K562 (cell line): ENCODE measurements around the gene IL4I1. TPM values are rescaled to one million over a fixed set of nuclear protein-coding genes. Genes with fewer than 3 reads are reported as not detected.
A peak's percentile ranks its signal among the peaks of the same experiment; 100 is the strongest.

ENCODE experiments used
- ADNP ChIP-seq: fragments of 200-800 bp; sonication (Bioruptor generic); IDR thresholded peaks from 2 replicates; pipeline ENCODE4 v1.6.1; 2016; ENCODE audit warnings: missing genetic modification characterization, missing compliant biosample characterization
- ATF2 ChIP-seq: sonication (generic); formaldehyde crosslinking; IDR thresholded peaks from 2 replicates; pipeline ENCODE4 v1.8.1; 2022; ENCODE audit warnings: missing genetic modification reagents
- CBX8 ChIP-seq: fragments of 200-600 bp; sonication (generic); IDR thresholded peaks from 2 replicates; pipeline ENCODE4 v1.6.1; 2012; ENCODE audit warnings: borderline replicate concordance, mixed run types, low read depth, mild to moderate bottlenecking, moderate library complexity, mixed read lengths, low read length, control low read depth, inconsistent platforms; ENCODE audit not compliant: poor library complexity, severe bottlenecking; ENCODE audit errors: extremely low read depth
- FOSL1 ChIP-seq: fragments of 200-800 bp; sonication (Bioruptor generic); conservative IDR thresholded peaks from 2 replicates; pipeline ENCODE4 v1.6.1; 2016; ENCODE audit warnings: missing genetic modification characterization, missing compliant biosample characterization
- KDM4B ChIP-seq, 2 experiments: fragments of 450-650 bp in 1 of 2; sonication (generic) in 1 of 2; IDR thresholded peaks; 2 replicates each; pipeline ENCODE4 v1.6.1; 2016 to 2017; ENCODE audit warnings: borderline replicate concordance in 2 of 2, antibody characterized with exemption in 1 of 2, low read depth in 1 of 2, mild to moderate bottlenecking in 1 of 2
- L3MBTL2 ChIP-seq: fragments of 450-650 bp; IDR thresholded peaks from 2 replicates; pipeline ENCODE4 v1.6.1; 2016; ENCODE audit warnings: mild to moderate bottlenecking, moderate library complexity
- SP1 ChIP-seq: sonication (generic); formaldehyde crosslinking; IDR thresholded peaks from 2 replicates; pipeline ENCODE4 v1.8.1; 2022; ENCODE audit warnings: mild to moderate bottlenecking, missing genetic modification reagents
- YY1 ChIP-seq, 3 experiments: IDR thresholded peaks; 2 replicates each; pipeline ENCODE4 v1.6.1; 2011; ENCODE audit warnings: low read length in 2 of 3, mild to moderate bottlenecking in 2 of 3, moderate library complexity in 2 of 3, borderline replicate concordance in 1 of 3, control low read depth in 1 of 3, low read depth in 1 of 3; ENCODE audit not compliant: insufficient read depth in 3 of 3, insufficient replicate concordance in 2 of 3, control insufficient read depth in 1 of 3, insufficient read length in 1 of 3; ENCODE audit errors: extremely low read depth in 1 of 3
- ZFP36 ChIP-seq: fragments of 150-350 bp; IDR thresholded peaks from 2 replicates; pipeline ENCODE4 v1.6.1; 2018; ENCODE audit warnings: low read length, low read depth; ENCODE audit not compliant: partially characterized antibody
- polyA plus RNA-seq, 8 experiments: library from polyadenylated mRNA; depleted of rRNA in 4 of 8; stranded (reverse) in 5 of 8; unstranded in 3 of 8; fragments of >200 nt; fragmentation: Nextera tagmentation in 2 of 8; fragmentation: Illumina TruSeq in 1 of 8; extraction: Ambion mirVana in 2 of 8; extraction: Trizol in 1 of 8; gene quantifications; 2 replicates each; pipeline versions ENCODE4 v1.2.1 to v1.2.3, GENCODE V29; 2011 to 2014; ENCODE audit warnings: inconsistent platforms in 1 of 8, missing spikeins in 1 of 8
- total RNA-seq, 7 experiments: library from RNA; depleted of rRNA in 6 of 7; stranded (reverse); fragments of >200 nt in 6 of 7; fragmentation: Illumina TruSeq in 2 of 7; extraction: Trizol in 2 of 7; gene quantifications; 2 replicates each; pipeline versions ENCODE4 v1.2.1 to v1.2.3, GENCODE V29; 2011 to 2021; ENCODE audit warnings: low replicate concordance in 1 of 7
- TF ChIP-seq, protein P1 (sequence below): fragments of 450-650 bp; IDR thresholded peaks from 2 replicates; pipeline ENCODE4 v1.6.1; 2017; ENCODE audit warnings: antibody characterized with exemption
- TF ChIP-seq, protein P2 (sequence below), 2 experiments: fragments of 450-650 bp; IDR thresholded peaks; 2 replicates each; pipeline ENCODE4 v1.6.1; 2018; ENCODE audit warnings: mild to moderate bottlenecking in 2 of 2, low read depth in 1 of 2; ENCODE audit not compliant: partially characterized antibody in 2 of 2
- TF ChIP-seq, protein P3 (sequence below): fragments of 250-450 bp; sonication (Bioruptor Pico); IDR thresholded peaks from 2 replicates; pipeline ENCODE4 v1.4.0; 2020

Gene IL4I1
- total and polyA plus RNA-seq, 9 of the 15 experiments (the other 6 are each of a cell fraction or from before 2014, with no cell fraction given), result 0.06 to 0.95 (median 0.43) TPM; not detected in 2

DNA sequence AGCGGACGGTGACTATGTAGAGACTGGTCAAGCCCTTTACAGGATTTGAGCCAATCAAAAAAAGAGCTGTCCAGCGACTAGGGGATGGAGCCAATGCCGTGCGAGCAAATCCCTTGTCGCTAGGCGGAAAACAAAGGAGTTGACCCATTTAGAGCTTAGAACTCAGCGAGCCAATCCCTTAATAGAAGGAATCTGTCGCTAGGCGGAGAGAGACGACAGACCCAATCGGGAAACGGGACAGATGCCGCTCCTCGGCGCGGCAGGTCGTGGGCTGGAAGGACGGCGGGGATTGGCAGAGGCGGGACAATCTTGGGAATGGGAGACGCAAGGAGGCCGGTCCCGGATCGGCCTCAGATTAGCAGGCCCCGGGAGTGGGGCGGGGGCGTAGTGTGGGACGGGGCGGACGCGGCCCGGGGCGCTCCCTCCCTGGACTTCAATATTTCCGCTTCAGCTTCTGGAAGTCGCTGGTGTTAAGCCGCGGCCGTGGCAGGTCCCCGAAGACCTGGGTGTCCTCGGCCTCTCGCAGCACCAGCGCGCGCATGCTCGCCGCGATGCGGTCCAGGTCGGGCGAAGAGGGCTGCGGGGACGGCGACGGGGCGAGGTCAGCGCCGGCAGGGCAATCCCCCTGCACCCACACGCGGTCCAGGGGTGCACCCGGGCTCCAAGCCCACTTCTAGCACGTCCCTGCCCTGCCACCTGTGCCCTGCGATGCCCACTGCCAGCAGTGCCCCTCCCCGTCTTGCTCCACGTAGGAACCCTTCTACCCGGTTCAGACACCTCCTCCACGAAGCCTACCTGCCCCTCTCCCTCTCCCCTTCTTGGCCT, 27.0 kb downstream of the IL4I1 start (continued):
- TF ChIP-seq SP1 (CRISPR knock-in tag) (peak; percentile 77), L3MBTL2 (peak; percentile 87), KDM4B (IDR thresholded peaks at IDR 0.05; ENCODE audit: borderline replicate concordance in 2 of 2, low read depth in 1 of 2) (no peak), ADNP (tag) (no peak), ATF2 (no peak), YY1 (IDR thresholded peaks at IDR 0.05; ENCODE audit: borderline replicate concordance in 1 of 3, control insufficient read depth in 1 of 3, extremely low read depth in 1 of 3, insufficient read depth in 3 of 3, insufficient read length in 1 of 3, insufficient replicate concordance in 2 of 3, low read depth in 1 of 3, low read length in 2 of 3) (peak in 2 of 3 experiments; percentile 26 to 47), FOSL1 (tag) (no peak), ZFP36 (peak; percentile 96), CBX8 (no peak)
- TF ChIP-seq, protein P1, sequence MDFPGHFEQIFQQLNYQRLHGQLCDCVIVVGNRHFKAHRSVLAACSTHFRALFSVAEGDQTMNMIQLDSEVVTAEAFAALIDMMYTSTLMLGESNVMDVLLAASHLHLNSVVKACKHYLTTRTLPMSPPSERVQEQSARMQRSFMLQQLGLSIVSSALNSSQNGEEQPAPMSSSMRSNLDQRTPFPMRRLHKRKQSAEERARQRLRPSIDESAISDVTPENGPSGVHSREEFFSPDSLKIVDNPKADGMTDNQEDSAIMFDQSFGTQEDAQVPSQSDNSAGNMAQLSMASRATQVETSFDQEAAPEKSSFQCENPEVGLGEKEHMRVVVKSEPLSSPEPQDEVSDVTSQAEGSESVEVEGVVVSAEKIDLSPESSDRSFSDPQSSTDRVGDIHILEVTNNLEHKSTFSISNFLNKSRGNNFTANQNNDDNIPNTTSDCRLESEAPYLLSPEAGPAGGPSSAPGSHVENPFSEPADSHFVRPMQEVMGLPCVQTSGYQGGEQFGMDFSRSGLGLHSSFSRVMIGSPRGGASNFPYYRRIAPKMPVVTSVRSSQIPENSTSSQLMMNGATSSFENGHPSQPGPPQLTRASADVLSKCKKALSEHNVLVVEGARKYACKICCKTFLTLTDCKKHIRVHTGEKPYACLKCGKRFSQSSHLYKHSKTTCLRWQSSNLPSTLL, result peak; percentile 92
- TF ChIP-seq, protein P2, sequence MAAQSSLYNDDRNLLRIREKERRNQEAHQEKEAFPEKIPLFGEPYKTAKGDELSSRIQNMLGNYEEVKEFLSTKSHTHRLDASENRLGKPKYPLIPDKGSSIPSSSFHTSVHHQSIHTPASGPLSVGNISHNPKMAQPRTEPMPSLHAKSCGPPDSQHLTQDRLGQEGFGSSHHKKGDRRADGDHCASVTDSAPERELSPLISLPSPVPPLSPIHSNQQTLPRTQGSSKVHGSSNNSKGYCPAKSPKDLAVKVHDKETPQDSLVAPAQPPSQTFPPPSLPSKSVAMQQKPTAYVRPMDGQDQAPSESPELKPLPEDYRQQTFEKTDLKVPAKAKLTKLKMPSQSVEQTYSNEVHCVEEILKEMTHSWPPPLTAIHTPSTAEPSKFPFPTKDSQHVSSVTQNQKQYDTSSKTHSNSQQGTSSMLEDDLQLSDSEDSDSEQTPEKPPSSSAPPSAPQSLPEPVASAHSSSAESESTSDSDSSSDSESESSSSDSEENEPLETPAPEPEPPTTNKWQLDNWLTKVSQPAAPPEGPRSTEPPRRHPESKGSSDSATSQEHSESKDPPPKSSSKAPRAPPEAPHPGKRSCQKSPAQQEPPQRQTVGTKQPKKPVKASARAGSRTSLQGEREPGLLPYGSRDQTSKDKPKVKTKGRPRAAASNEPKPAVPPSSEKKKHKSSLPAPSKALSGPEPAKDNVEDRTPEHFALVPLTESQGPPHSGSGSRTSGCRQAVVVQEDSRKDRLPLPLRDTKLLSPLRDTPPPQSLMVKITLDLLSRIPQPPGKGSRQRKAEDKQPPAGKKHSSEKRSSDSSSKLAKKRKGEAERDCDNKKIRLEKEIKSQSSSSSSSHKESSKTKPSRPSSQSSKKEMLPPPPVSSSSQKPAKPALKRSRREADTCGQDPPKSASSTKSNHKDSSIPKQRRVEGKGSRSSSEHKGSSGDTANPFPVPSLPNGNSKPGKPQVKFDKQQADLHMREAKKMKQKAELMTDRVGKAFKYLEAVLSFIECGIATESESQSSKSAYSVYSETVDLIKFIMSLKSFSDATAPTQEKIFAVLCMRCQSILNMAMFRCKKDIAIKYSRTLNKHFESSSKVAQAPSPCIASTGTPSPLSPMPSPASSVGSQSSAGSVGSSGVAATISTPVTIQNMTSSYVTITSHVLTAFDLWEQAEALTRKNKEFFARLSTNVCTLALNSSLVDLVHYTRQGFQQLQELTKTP (IDR thresholded peaks at IDR 0.05; ENCODE audit: low read depth in 1 of 2, partially characterized antibody in 2 of 2), result no peak
- TF ChIP-seq, protein P3, sequence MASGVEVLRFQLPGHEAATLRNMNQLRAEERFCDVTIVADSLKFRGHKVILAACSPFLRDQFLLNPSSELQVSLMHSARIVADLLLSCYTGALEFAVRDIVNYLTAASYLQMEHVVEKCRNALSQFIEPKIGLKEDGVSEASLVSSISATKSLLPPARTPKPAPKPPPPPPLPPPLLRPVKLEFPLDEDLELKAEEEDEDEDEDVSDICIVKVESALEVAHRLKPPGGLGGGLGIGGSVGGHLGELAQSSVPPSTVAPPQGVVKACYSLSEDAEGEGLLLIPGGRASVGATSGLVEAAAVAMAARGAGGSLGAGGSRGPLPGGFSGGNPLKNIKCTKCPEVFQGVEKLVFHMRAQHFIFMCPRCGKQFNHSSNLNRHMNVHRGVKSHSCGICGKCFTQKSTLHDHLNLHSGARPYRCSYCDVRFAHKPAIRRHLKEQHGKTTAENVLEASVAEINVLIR, result no peak
